ENCODE results near the gene RTKN.

RTKN gene

GRCh38 chr2:74481961-74482800 is 40.4 kb upstream of the RTKN start:
- Histone ChIP-seq H4K20me1 (ENCODE audit: insufficient read depth, low read length, poor library complexity, severe bottlenecking) (peaks cover 9% of the 10 kb centered on the region), H2AFZ (ENCODE audit: low read length) (peak overlapping the region; percentile 82), H3K4me2 (ENCODE audit: low read depth, low read length, poor library complexity, severe bottlenecking) (peak overlapping the region; percentile 93), H3F3A (ENCODE audit: low read depth) (no peaks in the 10 kb centered on the region), H3K9ac (ENCODE audit: low read depth, low read length, poor library complexity, severe bottlenecking) (peak overlapping the region; percentile 80), H3K9me3 (ENCODE audit: insufficient read depth, low read depth, low read length) (no peaks in the 10 kb centered on the region), H3K9me2 (replicated peaks; ENCODE audit: low read depth, low read length) (no peaks in the 10 kb centered on the region), H3K4me1 (ENCODE audit: insufficient read depth, low read length, poor library complexity, severe bottlenecking) (peaks cover 29% of the 10 kb centered on the region), H3K36me3 (ENCODE audit: insufficient read depth, low read length) (no peaks in the 10 kb centered on the region), H3K27me3 (ENCODE audit: insufficient read depth, low read length, poor library complexity, severe bottlenecking) (no peaks in the 10 kb centered on the region), H3K79me2 (ENCODE audit: insufficient read depth, low read length) (peaks cover 53% of the 10 kb centered on the region), H3K4me3 (ENCODE audit: low read length, poor library complexity, severe bottlenecking) (peak overlapping the region; percentile 79)
- TF ChIP-seq, protein P1, sequence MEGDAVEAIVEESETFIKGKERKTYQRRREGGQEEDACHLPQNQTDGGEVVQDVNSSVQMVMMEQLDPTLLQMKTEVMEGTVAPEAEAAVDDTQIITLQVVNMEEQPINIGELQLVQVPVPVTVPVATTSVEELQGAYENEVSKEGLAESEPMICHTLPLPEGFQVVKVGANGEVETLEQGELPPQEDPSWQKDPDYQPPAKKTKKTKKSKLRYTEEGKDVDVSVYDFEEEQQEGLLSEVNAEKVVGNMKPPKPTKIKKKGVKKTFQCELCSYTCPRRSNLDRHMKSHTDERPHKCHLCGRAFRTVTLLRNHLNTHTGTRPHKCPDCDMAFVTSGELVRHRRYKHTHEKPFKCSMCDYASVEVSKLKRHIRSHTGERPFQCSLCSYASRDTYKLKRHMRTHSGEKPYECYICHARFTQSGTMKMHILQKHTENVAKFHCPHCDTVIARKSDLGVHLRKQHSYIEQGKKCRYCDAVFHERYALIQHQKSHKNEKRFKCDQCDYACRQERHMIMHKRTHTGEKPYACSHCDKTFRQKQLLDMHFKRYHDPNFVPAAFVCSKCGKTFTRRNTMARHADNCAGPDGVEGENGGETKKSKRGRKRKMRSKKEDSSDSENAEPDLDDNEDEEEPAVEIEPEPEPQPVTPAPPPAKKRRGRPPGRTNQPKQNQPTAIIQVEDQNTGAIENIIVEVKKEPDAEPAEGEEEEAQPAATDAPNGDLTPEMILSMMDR (conservative IDR thresholded peaks at IDR 0.05; ENCODE audit: low read length), result no peak
- no peak for TF ChIP-seq EZH2phosphoT487 (IDR thresholded peaks at IDR 0.05; ENCODE audit: borderline replicate concordance)

GRCh38 chr2:74481431-74481830 is 39.7 kb upstream of the RTKN start:
- peak overlapping the region; percentile 93 for H3K4me2 ChIP-seq (ENCODE audit: low read depth, low read length, poor library complexity, severe bottlenecking)
- no peaks in the 10 kb centered on the region for H3F3A ChIP-seq (ENCODE audit: low read depth)
- peaks cover 53% of the 10 kb centered on the region for H3K79me2 ChIP-seq (ENCODE audit: insufficient read depth, low read length)
- no peaks in the 10 kb centered on the region for H3K36me3 ChIP-seq (ENCODE audit: insufficient read depth, low read length)
- H3K9ac ChIP-seq (ENCODE audit: low read depth, low read length, poor library complexity, severe bottlenecking), result peak overlapping the region; percentile 80
- TF ChIP-seq, protein P1 (conservative IDR thresholded peaks at IDR 0.05; ENCODE audit: low read length), result no peak
- TF ChIP-seq EZH2phosphoT487 (IDR thresholded peaks at IDR 0.05; ENCODE audit: borderline replicate concordance), result no peak
- H3K9me3 ChIP-seq (ENCODE audit: insufficient read depth, low read depth, low read length), result no peaks in the 10 kb centered on the region
- H3K9me2 ChIP-seq (replicated peaks; ENCODE audit: low read depth, low read length), result no peaks in the 10 kb centered on the region
- no peaks in the 10 kb centered on the region for H3K27me3 ChIP-seq (ENCODE audit: insufficient read depth, low read length, poor library complexity, severe bottlenecking)
- peak overlapping the region; percentile 79 for H3K4me3 ChIP-seq (ENCODE audit: low read length, poor library complexity, severe bottlenecking)
- peaks cover 29% of the 10 kb centered on the region for H3K4me1 ChIP-seq (ENCODE audit: insufficient read depth, low read length, poor library complexity, severe bottlenecking)
- H2AFZ ChIP-seq (ENCODE audit: low read length), result no peak overlapping the region
- H4K20me1 ChIP-seq (ENCODE audit: insufficient read depth, low read length, poor library complexity, severe bottlenecking), result peaks cover 9% of the 10 kb centered on the region

GRCh38 chr2:74474899-74475298 is 33.2 kb upstream of the RTKN start:
- Histone ChIP-seq H3K27me3 (ENCODE audit: insufficient read depth, low read length, poor library complexity, severe bottlenecking) (no peaks in the 10 kb centered on the region), H3K36me3 (ENCODE audit: insufficient read depth, low read length) (peaks cover 6% of the 10 kb centered on the region; the same call in 1 of the 2 replicates), H3K9me3 (ENCODE audit: insufficient read depth, low read depth, low read length) (no peaks in the 10 kb centered on the region), H3K79me2 (ENCODE audit: insufficient read depth, low read length) (peaks cover 25% of the 10 kb centered on the region), H4K20me1 (ENCODE audit: insufficient read depth, low read length, poor library complexity, severe bottlenecking) (no peaks in the 10 kb centered on the region), H3K9ac (ENCODE audit: low read depth, low read length, poor library complexity, severe bottlenecking) (no peak overlapping the region), H3K4me3 (ENCODE audit: low read length, poor library complexity, severe bottlenecking) (no peak overlapping the region), H3K9me2 (replicated peaks; ENCODE audit: low read depth, low read length) (no peaks in the 10 kb centered on the region), H3K4me2 (ENCODE audit: low read depth, low read length, poor library complexity, severe bottlenecking) (no peak overlapping the region), H2AFZ (ENCODE audit: low read length) (no peak overlapping the region), H3K4me1 (ENCODE audit: insufficient read depth, low read length, poor library complexity, severe bottlenecking) (peaks cover 24% of the 10 kb centered on the region), H3F3A (ENCODE audit: low read depth) (peaks cover 5% of the 10 kb centered on the region; the same call in 1 of the 2 replicates)
- no peak for TF ChIP-seq EZH2phosphoT487 (IDR thresholded peaks at IDR 0.05; ENCODE audit: borderline replicate concordance)
- TF ChIP-seq, protein P1 (conservative IDR thresholded peaks at IDR 0.05; ENCODE audit: low read length), result peak; percentile 56

All from Loucy (cell line).